PC-9 (cell line): Measurements from ENCODE around the gene SERHL2. TPM values are rescaled to one million over a fixed set of nuclear protein-coding genes. Genes with fewer than 3 reads are reported as not detected.

ENCODE experiments used
- BruUV-seq: library from RNA; stranded (reverse); fragments of 400-500 nt; replicated peaks from 2 replicates; lab custom pipeline; 2021; lab: Mats Ljungman, UMichigan
- CTCF ChIA-PET: fragments of 300-600 bp; sonication (Branson Sonifier 250); formaldehyde crosslinking; loops from one replicate; lab custom pipeline; 2022; ENCODE audit warnings: antibody characterized with exemption; lab: Charles Lee
- POLR2A ChIA-PET: fragments of 300-600 bp; sonication (Branson Sonifier 250); formaldehyde crosslinking; loops from one replicate; lab custom pipeline; 2022; ENCODE audit warnings: antibody characterized with exemption; ENCODE audit not compliant: unreplicated experiment; lab: Charles Lee
- DNase-seq, 2 experiments: peaks; one replicate each; pipeline versions ENCODE4 v3.0.0 to v3.0.0-alpha.2; 2015 to 2022; ENCODE audit warnings: mixed read lengths in 1 of 2
- H2AFZ ChIP-seq: fragments of 200-600 bp; sonication (generic); 2 replicates; pipeline ENCODE4 v1.8.1; 2017; ENCODE audit warnings: antibody characterized with exemption
- H3F3A ChIP-seq: fragments of 200-600 bp; sonication (generic); 2 replicates; pipeline ENCODE4 v1.8.1; 2017; ENCODE audit warnings: antibody characterized with exemption, mild to moderate bottlenecking, low read depth; ENCODE audit not compliant: insufficient read depth
- H3K27ac ChIP-seq: fragments of 200-600 bp; sonication (generic); 2 replicates; pipeline ENCODE4 v1.6.1; 2016; ENCODE audit warnings: mixed run types
- H3K27me3 ChIP-seq: fragments of 200-600 bp; sonication (generic); 2 replicates; pipeline ENCODE4 v1.6.1; 2016; ENCODE audit warnings: low read depth, mixed run types; ENCODE audit not compliant: insufficient read depth
- H3K36me3 ChIP-seq: fragments of 200-600 bp; sonication (generic); 2 replicates; pipeline ENCODE4 v1.6.1; 2016; ENCODE audit warnings: low read depth, mixed run types
- H3K4me1 ChIP-seq: fragments of 200-600 bp; sonication (generic); replicated peaks from 2 replicates; pipeline ENCODE4 v1.6.1; 2016; ENCODE audit warnings: mixed run types; ENCODE audit not compliant: insufficient read depth
- H3K4me2 ChIP-seq: fragments of 200-600 bp; sonication (generic); 2 replicates; pipeline ENCODE4 v1.6.1; 2017; ENCODE audit warnings: mixed run types
- H3K4me3 ChIP-seq: fragments of 200-600 bp; sonication (generic); 2 replicates; pipeline ENCODE4 v1.6.1; 2016; ENCODE audit warnings: mixed run types
- H3K79me2 ChIP-seq: fragments of 200-600 bp; sonication (generic); 2 replicates; pipeline ENCODE4 v1.6.1; 2017; ENCODE audit warnings: low read depth, mixed run types
- H3K9me2 ChIP-seq: fragments of 200-600 bp; sonication (generic); 2 replicates; pipeline ENCODE4 v1.8.1; 2017; ENCODE audit warnings: mild to moderate bottlenecking; ENCODE audit not compliant: insufficient read depth
- H3K9me3 ChIP-seq: fragments of 200-600 bp; sonication (generic); 2 replicates; pipeline ENCODE4 v1.8.1; 2016; ENCODE audit warnings: low read depth; ENCODE audit not compliant: insufficient read depth
- H4K20me1 ChIP-seq: fragments of 200-600 bp; sonication (generic); 2 replicates; pipeline ENCODE4 v1.8.1; 2017; ENCODE audit not compliant: insufficient read depth
- EZH2 ChIP-seq: fragments of 200-600 bp; sonication (generic); IDR thresholded peaks from 2 replicates; pipeline ENCODE4 v1.8.0; 2017; ENCODE audit warnings: antibody characterized with exemption, low read depth
- intact Hi-C: fragments of 100-400 bp; cut with micrococcal nuclease; formaldehyde crosslinking; loops from one replicate; pipeline ENCODE4 v1.10.0; 2022; ENCODE audit not compliant: unreplicated experiment
- total RNA-seq: library from RNA; stranded (reverse); gene quantifications from 2 replicates; pipeline ENCODE4 v1.2.3, GENCODE V29; 2021
- TF ChIP-seq, protein P1 (sequence below): fragments of 200-600 bp; sonication (generic); conservative IDR thresholded peaks from 2 replicates; pipeline ENCODE4 v1.6.1; 2017; ENCODE audit warnings: mixed run types, antibody characterized with exemption, mild to moderate bottlenecking, moderate library complexity

The SERHL2 gene
- total RNA-seq, 1 experiment from 2014 or later: 2.4 TPM

- H4K20me1 ChIP-seq: peaks cover under 1% of the 10 kb centered on the region; the same call in 1 of the 2 replicates
- intact Hi-C loops: no loop called here
- no peaks in the 10 kb centered on the region for H3K9me2 ChIP-seq
- DNase-seq: no peak
- H3K27me3 ChIP-seq: no peaks in the 10 kb centered on the region
- CTCF ChIA-PET: interaction anchor here (0.6 kb wide), 1 partner anchor 79 kb away, joined by 5 read pairs; no protein-coding TSS in a partner anchor
- no peak overlapping the region for H3K27ac ChIP-seq
- H3K9me3 ChIP-seq: no peaks in the 10 kb centered on the region
- peaks cover 5% of the 10 kb centered on the region; the same call in 1 of the 2 replicates for H3K4me1 ChIP-seq
- TF ChIP-seq, protein P1, sequence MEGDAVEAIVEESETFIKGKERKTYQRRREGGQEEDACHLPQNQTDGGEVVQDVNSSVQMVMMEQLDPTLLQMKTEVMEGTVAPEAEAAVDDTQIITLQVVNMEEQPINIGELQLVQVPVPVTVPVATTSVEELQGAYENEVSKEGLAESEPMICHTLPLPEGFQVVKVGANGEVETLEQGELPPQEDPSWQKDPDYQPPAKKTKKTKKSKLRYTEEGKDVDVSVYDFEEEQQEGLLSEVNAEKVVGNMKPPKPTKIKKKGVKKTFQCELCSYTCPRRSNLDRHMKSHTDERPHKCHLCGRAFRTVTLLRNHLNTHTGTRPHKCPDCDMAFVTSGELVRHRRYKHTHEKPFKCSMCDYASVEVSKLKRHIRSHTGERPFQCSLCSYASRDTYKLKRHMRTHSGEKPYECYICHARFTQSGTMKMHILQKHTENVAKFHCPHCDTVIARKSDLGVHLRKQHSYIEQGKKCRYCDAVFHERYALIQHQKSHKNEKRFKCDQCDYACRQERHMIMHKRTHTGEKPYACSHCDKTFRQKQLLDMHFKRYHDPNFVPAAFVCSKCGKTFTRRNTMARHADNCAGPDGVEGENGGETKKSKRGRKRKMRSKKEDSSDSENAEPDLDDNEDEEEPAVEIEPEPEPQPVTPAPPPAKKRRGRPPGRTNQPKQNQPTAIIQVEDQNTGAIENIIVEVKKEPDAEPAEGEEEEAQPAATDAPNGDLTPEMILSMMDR: no peak
- no peak for TF ChIP-seq EZH2
- H3K4me3 ChIP-seq: no peak overlapping the region
- peaks cover 24% of the 10 kb centered on the region for H3K36me3 ChIP-seq
- POLR2A ChIA-PET: no interaction called here
- H3K79me2 ChIP-seq: peaks cover 12% of the 10 kb centered on the region
- H3F3A ChIP-seq: peaks cover 29% of the 10 kb centered on the region
- H2AFZ ChIP-seq: no peak overlapping the region
- no TSS peak for BruUV-seq
- H3K4me2 ChIP-seq: no peak overlapping the region
Observed at GRCh38 chr22:42585096-42585495, 31.3 kb downstream of the SERHL2 start.

DNA sequence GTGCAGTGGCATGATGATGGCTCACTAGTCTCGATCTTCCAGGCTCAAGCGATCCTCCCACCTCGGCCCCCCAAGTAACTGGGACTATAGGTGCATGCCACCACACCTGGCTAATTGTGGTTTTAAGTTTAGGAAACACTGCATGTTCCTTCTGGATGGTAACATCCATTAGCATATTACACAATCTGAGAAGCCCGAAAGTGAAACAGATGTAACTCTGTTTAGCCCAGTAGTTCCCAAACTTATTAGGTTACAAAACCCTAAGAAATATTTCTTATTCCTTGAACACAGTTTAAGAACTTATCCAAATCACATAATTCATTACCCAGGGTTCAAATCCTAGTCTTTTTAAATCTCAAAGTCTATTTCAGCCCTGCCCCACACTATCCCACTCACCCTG, 32.6 kb downstream of the SERHL2 start:
- no peaks in the 10 kb centered on the region for H3K9me3 ChIP-seq
- DNase-seq: no peak
- no peak overlapping the region for H3K4me2 ChIP-seq
- no peaks in the 10 kb centered on the region for H3K9me2 ChIP-seq
- no peak overlapping the region for H3K4me3 ChIP-seq
- no peak overlapping the region for H3K27ac ChIP-seq
- peaks cover 4% of the 10 kb centered on the region; the same call in 1 of the 2 replicates for H3K79me2 ChIP-seq
- peaks cover 6% of the 10 kb centered on the region; the same call in 1 of the 2 replicates for H4K20me1 ChIP-seq
- H3K27me3 ChIP-seq: no peaks in the 10 kb centered on the region
- intact Hi-C loops: no loop called here
- ChIA-PET CTCF (no interaction called here), POLR2A (no interaction called here)
- TF ChIP-seq EZH2: no peak
- TF ChIP-seq, protein P1: no peak
- no peak overlapping the region for H2AFZ ChIP-seq
- peaks cover 28% of the 10 kb centered on the region for H3K36me3 ChIP-seq
- H3K4me1 ChIP-seq: no peaks in the 10 kb centered on the region
- H3F3A ChIP-seq: peaks cover 29% of the 10 kb centered on the region
- no TSS peak for BruUV-seq

- no peaks in the 10 kb centered on the region for H3K9me3 ChIP-seq
- ChIA-PET CTCF (no interaction called here), POLR2A (no interaction called here)
- no peaks in the 10 kb centered on the region for H3K4me1 ChIP-seq
- no peaks in the 10 kb centered on the region for H3K9me2 ChIP-seq
- no peak overlapping the region for H3K27ac ChIP-seq
- peaks cover 23% of the 10 kb centered on the region for H3F3A ChIP-seq
- H3K36me3 ChIP-seq: peaks cover 35% of the 10 kb centered on the region
- no peak for DNase-seq
- H3K4me2 ChIP-seq: no peak overlapping the region
- no peaks in the 10 kb centered on the region for H3K79me2 ChIP-seq
- TF ChIP-seq EZH2: no peak
- TF ChIP-seq, protein P1: no peak
- no peak overlapping the region for H2AFZ ChIP-seq
- peaks cover 6% of the 10 kb centered on the region; the same call in 1 of the 2 replicates for H4K20me1 ChIP-seq
- intact Hi-C loops: no loop called here
- H3K4me3 ChIP-seq: no peak overlapping the region
- no peaks in the 10 kb centered on the region for H3K27me3 ChIP-seq
- BruUV-seq: no TSS peak
Observed at GRCh38 chr22:42587588-42588175, 33.9 kb downstream of the SERHL2 start.
